Activated CD8-positive, alpha-beta T cell treated with anti-CD3 and anti-CD28 coated beads, Interleukin-2, amount 10 ng/mL, durations not matched to agents 7 days and 5 days (primary cell): ENCODE measurements around the gene NOX3. TPM values are rescaled to one million over a fixed set of nuclear protein-coding genes. Genes with fewer than 3 reads are reported as not detected.

ENCODE experiments used
- ATAC-seq: fragments of 150-1000 bp; cut with Tn5 transposase; one replicate; pipeline ENCODE4 v1.10.0; 2021; ENCODE audit warnings: moderate library complexity
- CTCF ChIA-PET: fragments of 350-600 bp; sonication (Branson Sonifier 250); formaldehyde crosslinking; loops from one replicate; lab custom pipeline; 2021; ENCODE audit warnings: antibody characterized with exemption; lab: Charles Lee
- POLR2A ChIA-PET: fragments of 350-600 bp; sonication (Branson Sonifier 250); formaldehyde crosslinking; loops from one replicate; lab custom pipeline; 2021; ENCODE audit warnings: antibody characterized with exemption; lab: Charles Lee
- DNase-seq: peaks from one replicate; pipeline ENCODE4 v3.0.0-alpha.2; 2020
- H3K27ac Mint-ChIP-seq: one replicate; pipeline ENCODE4 v1.8.0; 2021; ENCODE audit warnings: mild to moderate bottlenecking, mixed read lengths
- H3K27me3 Mint-ChIP-seq: one replicate; pipeline ENCODE4 v1.8.0; 2021; ENCODE audit warnings: low read depth, mixed read lengths
- H3K36me3 Mint-ChIP-seq: one replicate; pipeline ENCODE4 v1.8.0; 2021; ENCODE audit warnings: low read depth, mixed read lengths
- H3K4me1 Mint-ChIP-seq: one replicate; pipeline ENCODE4 v1.8.0; 2021; ENCODE audit warnings: low read depth, mixed read lengths
- H3K4me3 Mint-ChIP-seq: one replicate; pipeline ENCODE4 v1.8.0; 2021; ENCODE audit warnings: mild to moderate bottlenecking, mixed read lengths
- H3K9me3 Mint-ChIP-seq: one replicate; pipeline ENCODE4 v1.8.0; 2022; ENCODE audit warnings: mixed read lengths; ENCODE audit not compliant: insufficient read depth
- total RNA-seq, 2 experiments: library from RNA; stranded (reverse); gene quantifications; one replicate each; pipeline ENCODE4 v1.2.3, GENCODE V29; 2021

NOX3 gene
- total RNA-seq, 2 experiments from 2014 or later = not detected

- no peaks in the 10 kb centered on the region for H3K27me3 Mint-ChIP-seq
- CTCF ChIA-PET = no interaction called here
- H3K9me3 Mint-ChIP-seq = peaks cover 38% of the 10 kb centered on the region
Measured at GRCh38 chr6:155349129-155349528, 106.5 kb downstream of the NOX3 start.

GRCh38 chr6:155347800-155348199 lies 107.8 kb downstream of the NOX3 start:
- H3K4me3 Mint-ChIP-seq = no peak overlapping the region

More at GRCh38 chr6:155349129-155349528, 106.5 kb downstream of the NOX3 start:
- POLR2A ChIA-PET = interaction anchor here (1.7 kb wide), 1 partner anchor 10 kb away, joined by 3 read pairs; no protein-coding TSS in a partner anchor
- H3K4me1 Mint-ChIP-seq = no peaks in the 10 kb centered on the region
- H3K4me3 Mint-ChIP-seq = no peak overlapping the region
- H3K36me3 Mint-ChIP-seq = peaks cover 2% of the 10 kb centered on the region
- ATAC-seq = no peak
- H3K27ac Mint-ChIP-seq = no peak overlapping the region
- no peak for DNase-seq

GRCh38 chr6:155346957-155347356 lies 108.7 kb downstream of the NOX3 start:
- Mint-ChIP-seq H3K9me3 (peaks cover 30% of the 10 kb centered on the region), H3K36me3 (peaks cover 2% of the 10 kb centered on the region), H3K27me3 (no peaks in the 10 kb centered on the region), H3K4me1 (no peaks in the 10 kb centered on the region), H3K4me3 (no peak overlapping the region), H3K27ac (no peak overlapping the region)
- ChIA-PET POLR2A (no interaction called here), CTCF (no interaction called here)
- ATAC-seq (no peak), DNase-seq (no peak)

More at GRCh38 chr6:155347800-155348199, 107.8 kb downstream of the NOX3 start:
- ChIA-PET POLR2A (no interaction called here), CTCF (no interaction called here)
- H3K4me1 Mint-ChIP-seq = no peaks in the 10 kb centered on the region
- H3K27me3 Mint-ChIP-seq = no peaks in the 10 kb centered on the region
- H3K27ac Mint-ChIP-seq = no peak overlapping the region
- no peak for ATAC-seq
- DNase-seq = no peak
- peaks cover 37% of the 10 kb centered on the region for H3K9me3 Mint-ChIP-seq
- peaks cover 2% of the 10 kb centered on the region for H3K36me3 Mint-ChIP-seq

Other genes starting within 250 kb of the NOX3 start
- gene CLDN20, start 191.8 kb downstream of the NOX3 start, total RNA-seq = not detected
- 10 to 100 TPM; 34.9 to 35.1 TPM for gene TFB1M, start 141.4 kb downstream of the NOX3 start, total RNA-seq